GM10266 (cell line): ENCODE measurements around the gene NAA10.

Experiments
- DNase-seq: peaks from one replicate; pipeline ENCODE4 v3.0.0; 2012; ENCODE audit errors: extremely low spot score
- CTCF ChIP-seq: IDR thresholded peaks from 2 replicates; pipeline ENCODE4 v1.5.1; 2012; ENCODE audit warnings: mild to moderate bottlenecking, low read depth; ENCODE audit not compliant: control insufficient read depth, insufficient read depth; ENCODE audit errors: missing control alignments

The NAA10 gene

GRCh38 chrX:153965406-153965805 lies 30.6 kb upstream of the NAA10 start:
- DNase-seq: no peak
- no peak for TF ChIP-seq CTCF

GRCh38 chrX:153964105-153964504 lies 29.3 kb upstream of the NAA10 start:
- DNase-seq: no peak
- no peak for TF ChIP-seq CTCF

- TF ChIP-seq CTCF: no peak
- no peak for DNase-seq
These were observed 28.7 kb upstream of the NAA10 start for GRCh38 chrX:153963546-153963945.

GRCh38 chrX:153961292-153961691 lies 26.5 kb upstream of the NAA10 start:
- TF ChIP-seq CTCF: no peak
- DNase-seq: no peak

GRCh38 chrX:153960786-153961185 lies 25.9 kb upstream of the NAA10 start:
- no peak for DNase-seq
- no peak for TF ChIP-seq CTCF

- TF ChIP-seq CTCF: no peak
These were observed 25.2 kb upstream of the NAA10 start for GRCh38 chrX:153960077-153960476.

GRCh38 chrX:153959649-153960048 lies 24.8 kb upstream of the NAA10 start:
- DNase-seq: no peak
- no peak for TF ChIP-seq CTCF

More at GRCh38 chrX:153960077-153960476, 25.2 kb upstream of the NAA10 start:
- no peak for DNase-seq
